Keratinocyte (primary cell): Measurements from ENCODE around the gene CREB5.

Experiments used
- CTCF ChIP-seq, 3 experiments: IDR thresholded peaks in 1 of 3; conservative IDR thresholded peaks in 1 of 3; optimal IDR thresholded peaks in 1 of 3; 2 replicates in 2 of 3; 3 replicates in 1 of 3; pipeline versions ENCODE3 to v1.5.1; 2011; ENCODE audit warnings: low read length in 3 of 3, mild to moderate bottlenecking in 3 of 3, moderate library complexity in 2 of 3, control low read depth in 1 of 3, inconsistent platforms in 1 of 3; ENCODE audit not compliant: insufficient read depth in 2 of 3; ENCODE audit errors: extremely low read depth in 1 of 3
- EZH2 ChIP-seq: IDR thresholded peaks from one replicate; pipeline ENCODE4 v1.6.1; 2012; ENCODE audit warnings: inconsistent platforms, mild to moderate bottlenecking, low read length, moderate library complexity

GRCh38 chr7:28505014-28505413 lies 92.7 kb downstream of the CREB5 start:
- TF ChIP-seq CTCF (optimal IDR thresholded peaks at IDR 0.05 in 1 of 3, IDR thresholded peaks at IDR 0.05 in 1 of 3, conservative IDR thresholded peaks at IDR 0.05 in 1 of 3; ENCODE audit: extremely low read depth in 1 of 3, insufficient read depth in 2 of 3, low read length in 3 of 3) (no peak), EZH2 (no peak)
